CD4-positive, alpha-beta T cell treated with Interleukin-21 for 1 hour (primary cell): ENCODE results near the gene ARHGEF28.

Source experiments
- DNase-seq: peaks from one replicate; pipeline ENCODE4 v3.0.0-alpha.2; 2020

Gene ARHGEF28

GRCh38 chr5:73861313-73861988, 235.5 kb downstream of the ARHGEF28 start:
- no peak for DNase-seq

- no peak for DNase-seq
Measured at GRCh38 chr5:73862796-73863195, 236.8 kb downstream of the ARHGEF28 start.

GRCh38 chr5:73863876-73864275, 237.9 kb downstream of the ARHGEF28 start:
- no peak for DNase-seq

GRCh38 chr5:73865315-73865714, 239.3 kb downstream of the ARHGEF28 start:
- no peak for DNase-seq

GRCh38 chr5:73867345-73868335, 241.6 kb downstream of the ARHGEF28 start:
- DNase-seq: no peak

GRCh38 chr5:73883646-73884045, 257.6 kb downstream of the ARHGEF28 start:
- DNase-seq: no peak

GRCh38 chr5:73887688-73888087, 261.7 kb downstream of the ARHGEF28 start:
- DNase-seq: no peak

GRCh38 chr5:73890569-73890968, 264.6 kb downstream of the ARHGEF28 start:
- DNase-seq: no peak

GRCh38 chr5:73892218-73892617, 266.2 kb downstream of the ARHGEF28 start:
- no peak for DNase-seq

GRCh38 chr5:73892806-73893205, 266.8 kb downstream of the ARHGEF28 start:
- no peak for DNase-seq

GRCh38 chr5:73893813-73894212, 267.8 kb downstream of the ARHGEF28 start:
- no peak for DNase-seq

GRCh38 chr5:73894860-73895259, 268.9 kb downstream of the ARHGEF28 start:
- no peak for DNase-seq

- no peak for DNase-seq
Measured at GRCh38 chr5:73895471-73895870, 269.5 kb downstream of the ARHGEF28 start.

- DNase-seq: no peak
Measured at GRCh38 chr5:73896097-73896496, 270.1 kb downstream of the ARHGEF28 start.

- DNase-seq: no peak
Measured at GRCh38 chr5:73896668-73897067, 270.7 kb downstream of the ARHGEF28 start.

GRCh38 chr5:73897893-73898292, 271.9 kb downstream of the ARHGEF28 start:
- DNase-seq: no peak

GRCh38 chr5:73899055-73899454, 273.1 kb downstream of the ARHGEF28 start:
- DNase-seq: no peak

- DNase-seq: no peak
Measured at GRCh38 chr5:73899916-73900315, 273.9 kb downstream of the ARHGEF28 start.

GRCh38 chr5:73900566-73900965, 274.6 kb downstream of the ARHGEF28 start:
- no peak for DNase-seq

GRCh38 chr5:73901043-73901442, 275.0 kb downstream of the ARHGEF28 start:
- DNase-seq: no peak

GRCh38 chr5:73901455-73901854, 275.5 kb downstream of the ARHGEF28 start:
- no peak for DNase-seq

- DNase-seq: peak; percentile 50
Measured at GRCh38 chr5:73902327-73903051, 276.5 kb downstream of the ARHGEF28 start.

GRCh38 chr5:73903169-73903568, 277.2 kb downstream of the ARHGEF28 start:
- no peak for DNase-seq
